ENCODE data around the gene EFHC1.

DNA sequence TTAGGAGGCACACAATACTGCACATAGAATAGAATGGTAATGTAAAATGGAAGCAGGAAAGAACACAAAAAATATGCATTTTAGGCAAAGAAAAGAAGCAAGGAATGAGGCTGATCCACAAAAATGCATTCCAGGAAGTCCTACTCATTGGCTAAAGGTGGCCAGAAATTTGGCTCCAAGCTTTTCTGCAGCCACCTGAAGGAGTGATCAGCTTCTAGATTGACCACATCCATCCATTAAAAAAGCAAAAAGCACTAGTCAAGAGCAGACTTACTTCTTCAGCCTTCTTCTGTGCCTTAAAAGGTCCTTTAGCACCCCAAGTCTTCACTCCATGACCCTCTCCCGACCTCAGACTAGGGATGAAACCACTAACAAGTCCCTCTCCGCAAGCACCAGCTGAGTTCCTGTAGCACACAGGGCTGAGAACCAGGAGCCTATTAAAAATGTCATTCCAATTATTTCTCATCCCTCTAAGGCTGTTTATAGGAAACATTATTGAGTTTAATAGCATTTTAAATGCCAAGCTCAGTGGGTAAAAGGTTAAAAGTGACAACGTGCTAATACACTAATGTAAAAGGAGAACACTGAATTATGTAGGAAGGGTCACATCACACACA lies 120.3 kb downstream of the EFHC1 start:
- no peak for TF ChIP-seq POLR2A (IDR thresholded peaks at IDR 0.05)
- TF ChIP-seq, protein P1, sequence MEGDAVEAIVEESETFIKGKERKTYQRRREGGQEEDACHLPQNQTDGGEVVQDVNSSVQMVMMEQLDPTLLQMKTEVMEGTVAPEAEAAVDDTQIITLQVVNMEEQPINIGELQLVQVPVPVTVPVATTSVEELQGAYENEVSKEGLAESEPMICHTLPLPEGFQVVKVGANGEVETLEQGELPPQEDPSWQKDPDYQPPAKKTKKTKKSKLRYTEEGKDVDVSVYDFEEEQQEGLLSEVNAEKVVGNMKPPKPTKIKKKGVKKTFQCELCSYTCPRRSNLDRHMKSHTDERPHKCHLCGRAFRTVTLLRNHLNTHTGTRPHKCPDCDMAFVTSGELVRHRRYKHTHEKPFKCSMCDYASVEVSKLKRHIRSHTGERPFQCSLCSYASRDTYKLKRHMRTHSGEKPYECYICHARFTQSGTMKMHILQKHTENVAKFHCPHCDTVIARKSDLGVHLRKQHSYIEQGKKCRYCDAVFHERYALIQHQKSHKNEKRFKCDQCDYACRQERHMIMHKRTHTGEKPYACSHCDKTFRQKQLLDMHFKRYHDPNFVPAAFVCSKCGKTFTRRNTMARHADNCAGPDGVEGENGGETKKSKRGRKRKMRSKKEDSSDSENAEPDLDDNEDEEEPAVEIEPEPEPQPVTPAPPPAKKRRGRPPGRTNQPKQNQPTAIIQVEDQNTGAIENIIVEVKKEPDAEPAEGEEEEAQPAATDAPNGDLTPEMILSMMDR (IDR thresholded peaks at IDR 0.05 in 8 of 11, conservative IDR thresholded peaks at IDR 0.05 in 3 of 11), result no peak
- no peak for TF ChIP-seq POLR2AphosphoS5 (IDR thresholded peaks at IDR 0.05)
